ENCODE data around the gene GAPDHS. TPM values are rescaled to one million over a fixed set of nuclear protein-coding genes. Genes with fewer than 3 reads are reported as not detected.

GAPDHS gene
- total RNA-seq, 1 experiment from 2014 or later = not detected

- no peak for DNase-seq (ENCODE audit: low read depth)
Measured at GRCh38 chr19:35590875-35591274, 57.6 kb downstream of the GAPDHS start.

- DNase-seq (ENCODE audit: low read depth) = peak; percentile 10
Measured at GRCh38 chr19:35592226-35592625, 59.0 kb downstream of the GAPDHS start.

Other genes starting within 250 kb of the GAPDHS start
- not detected in 2 replicates for gene MAG, start 241.3 kb upstream of the GAPDHS start, total RNA-seq (2014; rRNA removed)
- 1.0 and 2.2 TPM in 2 replicates for gene CD22, start 204.3 kb upstream of the GAPDHS start, total RNA-seq (2014; rRNA removed)
- not detected in 2 replicates for gene FFAR1, start 185.6 kb upstream of the GAPDHS start, total RNA-seq (2014; rRNA removed)
- not detected in 2 replicates for gene FFAR3, start 175.0 kb upstream of the GAPDHS start, total RNA-seq (2014; rRNA removed)
- not detected in 2 replicates for gene GPR42, start 162.4 kb upstream of the GAPDHS start, total RNA-seq (2014; rRNA removed)
- gene FFAR2, start 85.2 kb upstream of the GAPDHS start, total RNA-seq (2014; rRNA removed) = not detected in 2 replicates
- not detected in 2 replicates for gene KRTDAP, start 43.0 kb upstream of the GAPDHS start, total RNA-seq (2014; rRNA removed)
- 0.29 and 1.1 TPM in 2 replicates for gene DMKN, start 19.8 kb upstream of the GAPDHS start, total RNA-seq (2014; rRNA removed)
- 0.77 TPM in 1 of 2 replicates, not detected in the other for gene SBSN, start 5.1 kb upstream of the GAPDHS start, total RNA-seq (2014; rRNA removed)
- gene TMEM147, start 12.2 kb downstream of the GAPDHS start, total RNA-seq (2014; rRNA removed) = 106 and 114 TPM in 2 replicates
- gene ATP4A, start 30.2 kb downstream of the GAPDHS start, total RNA-seq (2014; rRNA removed) = not detected in 2 replicates
- gene PMIS2, start 52.7 kb downstream of the GAPDHS start, total RNA-seq (2014; rRNA removed) = not detected in 2 replicates
- 17.4 and 21.0 TPM in 2 replicates for gene HAUS5, start 79.3 kb downstream of the GAPDHS start, total RNA-seq (2014; rRNA removed)
- gene RBM42, start 95.6 kb downstream of the GAPDHS start, total RNA-seq (2014; rRNA removed) = 101 and 103 TPM in 2 replicates
- gene ETV2, start 108.3 kb downstream of the GAPDHS start, total RNA-seq (2014; rRNA removed) = 0.46 and 1.5 TPM in 2 replicates
- gene COX6B1, start 114.9 kb downstream of the GAPDHS start, total RNA-seq (2014; rRNA removed) = 383 and 482 TPM in 2 replicates
- gene UPK1A, start 133.1 kb downstream of the GAPDHS start, total RNA-seq (2014; rRNA removed) = 0.17 TPM in 1 of 2 replicates, not detected in the other
- gene ZBTB32, start 171.1 kb downstream of the GAPDHS start, total RNA-seq (2014; rRNA removed) = not detected in 2 replicates
- 9.8 and 10.8 TPM in 2 replicates for gene KMT2B, start 184.5 kb downstream of the GAPDHS start, total RNA-seq (2014; rRNA removed)
- 5.1 and 11.7 TPM in 2 replicates for gene IGFLR1, start 209.0 kb downstream of the GAPDHS start, total RNA-seq (2014; rRNA removed)
- gene U2AF1L4, start 212.0 kb downstream of the GAPDHS start, total RNA-seq (2014; rRNA removed) = 12.2 and 12.4 TPM in 2 replicates
- 35.2 and 35.6 TPM in 2 replicates for gene PSENEN, start 212.2 kb downstream of the GAPDHS start, total RNA-seq (2014; rRNA removed)
- 16.9 and 18.7 TPM in 2 replicates for gene LIN37, start 215.1 kb downstream of the GAPDHS start, total RNA-seq (2014; rRNA removed)
- gene HSPB6, start 223.6 kb downstream of the GAPDHS start, total RNA-seq (2014; rRNA removed) = 0.29 TPM in 1 of 2 replicates, not detected in the other
- gene PROSER3, start 224.7 kb downstream of the GAPDHS start, total RNA-seq (2014; rRNA removed) = 7.2 and 8.2 TPM in 2 replicates
- gene ARHGAP33, start 242.1 kb downstream of the GAPDHS start, total RNA-seq (2014; rRNA removed) = 6.4 and 6.6 TPM in 2 replicates

Data from LHCN-M2 (cell line).